CD8-positive, alpha-beta memory T cell (primary cell): Measurements from ENCODE around the gene TOMM6. TPM values are rescaled to one million over a fixed set of nuclear protein-coding genes. Genes with fewer than 3 reads are reported as not detected.

Experiments
- CTCF ChIA-PET: fragments of 350-600 bp; sonication (Branson Sonifier 250); formaldehyde crosslinking; loops from one replicate; lab custom pipeline; 2021; ENCODE audit warnings: antibody characterized with exemption; lab: Charles Lee
- POLR2A ChIA-PET: fragments of 350-600 bp; sonication (Branson Sonifier 250); formaldehyde crosslinking; loops from one replicate; lab custom pipeline; 2021; ENCODE audit warnings: antibody characterized with exemption; lab: Charles Lee
- DNase-seq, 5 donors: peaks; one replicate each; pipeline versions ENCODE4 v3.0.0 to v3.0.0-alpha.2; 2020 to 2022; ENCODE audit warnings: mixed read lengths in 1 of 5
- H3K27ac ChIP-seq: one replicate; pipeline ENCODE4 v1.7.0; 2013; ENCODE audit warnings: low read depth, mild to moderate bottlenecking, low read length, moderate library complexity
- H3K27me3 ChIP-seq: 2 replicates; pipeline ENCODE4 v1.7.0; 2013; ENCODE audit warnings: low read length, mild to moderate bottlenecking; ENCODE audit not compliant: insufficient read depth, poor library complexity, severe bottlenecking
- H3K36me3 ChIP-seq: 2 replicates; pipeline ENCODE4 v1.7.0; 2013; ENCODE audit warnings: mild to moderate bottlenecking, low read length, moderate library complexity; ENCODE audit not compliant: insufficient read depth
- H3K4me1 ChIP-seq: 2 replicates; pipeline ENCODE4 v1.7.0; 2013; ENCODE audit warnings: mild to moderate bottlenecking, low read length, moderate library complexity; ENCODE audit not compliant: insufficient read depth
- H3K4me3 ChIP-seq: 2 replicates; pipeline ENCODE4 v1.7.0; 2013; ENCODE audit warnings: mild to moderate bottlenecking, low read length
- H3K9me3 ChIP-seq: 2 replicates; pipeline ENCODE4 v1.7.0; 2013; ENCODE audit warnings: mild to moderate bottlenecking, low read length
- H3K27ac Mint-ChIP-seq, 8 donors: one replicate each; pipeline ENCODE4 v1.8.0; 2020 to 2021; ENCODE audit warnings: mixed read lengths in 8 of 8, mild to moderate bottlenecking in 6 of 8, inconsistent platforms in 3 of 8, moderate library complexity in 3 of 8
- H3K27me3 Mint-ChIP-seq, 2 donors: one replicate each; pipeline ENCODE4 v1.8.0; 2020 to 2021; ENCODE audit warnings: mixed read lengths in 2 of 2, mild to moderate bottlenecking in 1 of 2, moderate library complexity in 1 of 2
- H3K36me3 Mint-ChIP-seq, 3 donors: one replicate each; pipeline ENCODE4 v1.8.0; 2020 to 2021; ENCODE audit warnings: mixed read lengths in 3 of 3, inconsistent platforms in 1 of 3, mild to moderate bottlenecking in 1 of 3
- H3K4me1 Mint-ChIP-seq, 3 donors: one replicate each; pipeline ENCODE4 v1.8.0; 2020 to 2021; ENCODE audit warnings: mixed read lengths in 3 of 3, inconsistent platforms in 1 of 3, mild to moderate bottlenecking in 1 of 3
- H3K4me3 Mint-ChIP-seq, 7 donors: one replicate each; pipeline ENCODE4 v1.8.0; 2020 to 2021; ENCODE audit warnings: mixed read lengths in 7 of 7, mild to moderate bottlenecking in 6 of 7, moderate library complexity in 4 of 7, inconsistent platforms in 2 of 7
- H3K9me3 Mint-ChIP-seq, 5 donors: one replicate each; pipeline ENCODE4 v1.8.0; 2020 to 2022; ENCODE audit warnings: mixed read lengths in 5 of 5, mild to moderate bottlenecking in 3 of 5, moderate library complexity in 2 of 5, inconsistent platforms in 1 of 5
- polyA plus RNA-seq: library from polyadenylated mRNA; unstranded; fragments of 300-500 nt; fragmentation: Illumina TruSeq; gene quantifications from one replicate; pipeline ENCODE4 v1.2.3, GENCODE V29; 2021
- total RNA-seq, 2 experiments: library from RNA; stranded (reverse); gene quantifications; one replicate each; pipeline ENCODE4 v1.2.3, GENCODE V29; 2021

TOMM6 gene
- total and polyA plus RNA-seq, 3 experiments from 2014 or later = 376 to 414 (median 399) TPM

DNA sequence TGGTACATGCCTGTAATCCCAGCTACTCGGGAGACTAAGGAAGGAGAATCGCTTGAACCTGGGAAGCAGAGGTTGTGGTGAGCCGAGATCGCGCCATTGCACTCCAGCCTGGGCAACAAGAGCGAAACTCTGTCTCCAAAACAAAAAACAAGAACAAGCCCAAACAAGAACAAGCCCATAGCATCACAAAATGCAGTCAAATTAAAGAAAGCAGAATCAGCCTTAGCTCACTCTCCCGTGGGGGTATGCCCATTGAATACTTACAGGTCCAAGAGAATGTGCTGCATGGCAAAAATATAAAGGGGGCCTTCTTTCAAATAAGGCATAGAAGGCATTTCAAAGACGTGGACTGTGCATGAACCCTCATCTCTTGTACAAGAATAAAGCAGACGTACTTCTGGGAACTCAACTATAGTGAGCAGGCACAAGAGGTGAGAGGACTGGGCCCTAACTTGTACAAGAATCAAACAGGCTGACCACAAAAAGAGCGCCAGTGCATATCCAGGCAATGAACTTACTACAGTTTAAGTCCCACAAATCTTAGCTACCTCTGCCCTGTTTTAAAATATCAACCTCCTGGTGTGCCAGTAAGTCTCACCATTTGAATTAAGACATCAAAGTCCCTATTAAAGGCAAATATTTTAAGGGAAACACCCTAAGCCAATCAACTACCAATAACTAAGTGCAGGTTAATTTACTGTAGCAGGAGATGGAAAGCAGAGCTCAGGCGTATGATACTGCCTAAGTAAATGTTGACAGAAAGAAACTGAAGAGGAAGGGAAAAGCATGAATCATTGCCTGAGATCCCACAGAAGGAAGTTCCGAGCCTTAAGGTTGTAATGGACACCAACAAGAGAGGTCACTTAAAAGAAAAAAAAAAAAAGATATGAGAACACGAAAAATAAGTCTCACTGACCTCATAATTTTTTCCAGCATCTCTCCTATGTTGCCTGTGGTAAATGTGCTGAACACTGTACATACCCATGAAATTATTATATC is 37.4 kb downstream of the TOMM6 start:
- no peak overlapping the region for H3K4me3 Mint-ChIP-seq
- no peak for DNase-seq
- Histone ChIP-seq H3K27me3 (no peaks in the 10 kb centered on the region), H3K4me1 (no peaks in the 10 kb centered on the region), H3K27ac (no peak overlapping the region), H3K4me3 (no peak overlapping the region), H3K9me3 (no peaks in the 10 kb centered on the region), H3K36me3 (no peaks in the 10 kb centered on the region)
- H3K27ac Mint-ChIP-seq = no peak overlapping the region
- ChIA-PET CTCF (interaction anchor here (1.1 kb wide), 1 partner anchor 280 kb away, joined by 4 read pairs; no protein-coding TSS in a partner anchor), POLR2A (no interaction called here)
- no peaks in the 10 kb centered on the region for H3K4me1 Mint-ChIP-seq
- no peaks in the 10 kb centered on the region for H3K36me3 Mint-ChIP-seq
- no peaks in the 10 kb centered on the region for H3K27me3 Mint-ChIP-seq
- H3K9me3 Mint-ChIP-seq = no peaks in the 10 kb centered on the region

GRCh38 chr6:41826343-41827022 is 39.0 kb downstream of the TOMM6 start:
- Histone ChIP-seq H3K9me3 (no peaks in the 10 kb centered on the region), H3K27me3 (no peaks in the 10 kb centered on the region), H3K4me3 (no peak overlapping the region), H3K36me3 (no peaks in the 10 kb centered on the region), H3K4me1 (no peaks in the 10 kb centered on the region), H3K27ac (no peak overlapping the region)
- no peak for DNase-seq
- ChIA-PET CTCF (no interaction called here), POLR2A (no interaction called here)
- H3K27me3 Mint-ChIP-seq = no peaks in the 10 kb centered on the region
- H3K27ac Mint-ChIP-seq = peak overlapping the region in 2 of 8 donors; percentile 41 to 54
- no peaks in the 10 kb centered on the region for H3K9me3 Mint-ChIP-seq
- H3K4me1 Mint-ChIP-seq = no peaks in the 10 kb centered on the region
- H3K4me3 Mint-ChIP-seq = no peak overlapping the region
- H3K36me3 Mint-ChIP-seq = peaks cover 0 to under 1% (median 0%) of the 10 kb centered on the region in 3 donors

- DNase-seq = no peak
- no peak overlapping the region for H3K4me3 ChIP-seq
- ChIA-PET CTCF (no interaction called here), POLR2A (no interaction called here)
- no peaks in the 10 kb centered on the region for H3K36me3 ChIP-seq
- Mint-ChIP-seq H3K4me3 (no peak overlapping the region), H3K36me3 (peaks cover 0 to 5% (median 0%) of the 10 kb centered on the region in 3 donors), H3K27ac (no peak overlapping the region), H3K9me3 (no peaks in the 10 kb centered on the region), H3K27me3 (no peaks in the 10 kb centered on the region), H3K4me1 (peaks cover 0 to 2% (median 0%) of the 10 kb centered on the region in 3 donors)
- H3K9me3 ChIP-seq = no peaks in the 10 kb centered on the region
- no peaks in the 10 kb centered on the region for H3K4me1 ChIP-seq
- no peak overlapping the region for H3K27ac ChIP-seq
- no peaks in the 10 kb centered on the region for H3K27me3 ChIP-seq
These were observed 44.8 kb downstream of the TOMM6 start for GRCh38 chr6:41832263-41832662.

GRCh38 chr6:41836022-41836659 is 48.6 kb downstream of the TOMM6 start:
- DNase-seq = no peak
- peaks cover 0 to 5% (median 0%) of the 10 kb centered on the region in 3 donors for H3K36me3 Mint-ChIP-seq
- ChIA-PET POLR2A (no interaction called here), CTCF (no interaction called here)
- no peaks in the 10 kb centered on the region for H3K36me3 ChIP-seq
- no peak overlapping the region for H3K27ac Mint-ChIP-seq
- H3K27me3 ChIP-seq = no peaks in the 10 kb centered on the region
- no peak overlapping the region for H3K4me3 Mint-ChIP-seq
- no peaks in the 10 kb centered on the region for H3K4me1 ChIP-seq
- peaks cover 0 to 2% (median 0%) of the 10 kb centered on the region in 3 donors for H3K4me1 Mint-ChIP-seq
- no peaks in the 10 kb centered on the region for H3K9me3 Mint-ChIP-seq
- no peak overlapping the region for H3K4me3 ChIP-seq
- H3K27ac ChIP-seq = peak overlapping the region; percentile 19
- H3K27me3 Mint-ChIP-seq = no peaks in the 10 kb centered on the region
- H3K9me3 ChIP-seq = no peaks in the 10 kb centered on the region

- POLR2A ChIA-PET = no interaction called here
- no peak for DNase-seq
- H3K9me3 ChIP-seq = no peaks in the 10 kb centered on the region
- Mint-ChIP-seq H3K27me3 (no peaks in the 10 kb centered on the region), H3K9me3 (no peaks in the 10 kb centered on the region), H3K4me3 (no peak overlapping the region), H3K36me3 (peaks cover 0 to 3% (median 0%) of the 10 kb centered on the region in 3 donors), H3K27ac (no peak overlapping the region), H3K4me1 (peaks cover 0 to 2% (median 0%) of the 10 kb centered on the region in 3 donors)
- CTCF ChIA-PET = no interaction called here
- no peak overlapping the region for H3K27ac ChIP-seq
- H3K27me3 ChIP-seq = no peaks in the 10 kb centered on the region
- H3K4me3 ChIP-seq = no peak overlapping the region
- no peaks in the 10 kb centered on the region for H3K36me3 ChIP-seq
- no peaks in the 10 kb centered on the region for H3K4me1 ChIP-seq
These were observed 49.2 kb downstream of the TOMM6 start for GRCh38 chr6:41836660-41837052.

Other genes with a start within 250 kb of the TOMM6 start
- gene FOXP4, start 241.3 kb upstream of the TOMM6 start, total RNA-seq = 10 to 100 TPM; 22.2 to 22.3 TPM
- 1.6 TPM for gene FOXP4, start 241.3 kb upstream of the TOMM6 start, polyA plus RNA-seq
- gene MDFI, start 149.2 kb upstream of the TOMM6 start, total RNA-seq = not detected
- gene MDFI, start 149.2 kb upstream of the TOMM6 start, polyA plus RNA-seq = not detected
- gene TFEB, start 52.1 kb upstream of the TOMM6 start, total RNA-seq = 10 to 100 TPM; 12.0 to 12.5 TPM
- 18.8 TPM for gene TFEB, start 52.1 kb upstream of the TOMM6 start, polyA plus RNA-seq
- not detected for gene PGC, start 40.3 kb upstream of the TOMM6 start, total RNA-seq
- not detected for gene PGC, start 40.3 kb upstream of the TOMM6 start, polyA plus RNA-seq
- 1 to 10 TPM; 3.7 to 4.0 TPM for gene FRS3, start 7.8 kb upstream of the TOMM6 start, total RNA-seq
- 4.0 TPM for gene FRS3, start 7.8 kb upstream of the TOMM6 start, polyA plus RNA-seq
- gene PRICKLE4, start 6.9 kb upstream of the TOMM6 start, total RNA-seq = not detected
- not detected for gene PRICKLE4, start 6.9 kb upstream of the TOMM6 start, polyA plus RNA-seq
- gene USP49, start 107.7 kb downstream of the TOMM6 start, total RNA-seq = 1 to 10 TPM; 5.0 to 5.2 TPM
- gene USP49, start 107.7 kb downstream of the TOMM6 start, polyA plus RNA-seq = 0.59 TPM
- gene MED20, start 133.4 kb downstream of the TOMM6 start, total RNA-seq = 10 to 100 TPM; 18.1 to 21.1 TPM
- gene MED20, start 133.4 kb downstream of the TOMM6 start, polyA plus RNA-seq = 5.3 TPM
- 10 to 100 TPM; 80.5 to 84.4 TPM for gene BYSL, start 133.8 kb downstream of the TOMM6 start, total RNA-seq
- gene BYSL, start 133.8 kb downstream of the TOMM6 start, polyA plus RNA-seq = 5.9 TPM
- gene CCND3, start 154.1 kb downstream of the TOMM6 start, total RNA-seq = 100 to 1,000 TPM; 283 to 287 TPM
- gene CCND3, start 154.1 kb downstream of the TOMM6 start, polyA plus RNA-seq = 648 TPM